T-cell (primary cell): Measurements from ENCODE around the gene LZTR1. TPM values are rescaled to one million over a fixed set of nuclear protein-coding genes. Genes with fewer than 3 reads are reported as not detected.

Experiments used
- ATAC-seq, 4 experiments: fragments of 200-7000 bp in 3 of 4; fragments of 150-1000 bp in 1 of 4; cut with Tn5 transposase; replicated peaks in 1 of 4; 1 replicate in 3 of 4; 2 replicates in 1 of 4; pipeline ENCODE4 v1.10.0; 2021; ENCODE audit warnings: moderate library complexity in 3 of 4, mild to moderate bottlenecking in 2 of 4, moderate number of reproducible peaks in 1 of 4
- CTCF ChIA-PET, 2 donors: fragments of 300-600 bp; sonication (Branson Sonifier 250); formaldehyde crosslinking; loops; one replicate each; lab custom pipeline; 2022; ENCODE audit warnings: antibody characterized with exemption in 2 of 2; lab: Charles Lee
- POLR2A ChIA-PET, 2 donors: fragments of 300-600 bp; sonication (Branson Sonifier 250); formaldehyde crosslinking; loops; one replicate each; lab custom pipeline; 2022; ENCODE audit warnings: antibody characterized with exemption in 2 of 2; lab: Charles Lee
- DNase-seq, 35 experiments: peaks; one replicate each; pipeline versions ENCODE4 v3.0.0 to v3.0.0-alpha.2; 2013 to 2023
- H3K27ac ChIP-seq: one replicate; pipeline ENCODE4 v1.5.1; 2013; ENCODE audit warnings: low read length
- H3K27me3 ChIP-seq, 2 experiments: replicated peaks in 1 of 2; 1 replicate in 1 of 2; 2 replicates in 1 of 2; pipeline versions ENCODE4 v1.6.1 to v1.7.0; 2013; ENCODE audit warnings: low read length in 1 of 2, mixed read lengths in 1 of 2; ENCODE audit not compliant: control insufficient read depth in 2 of 2, insufficient read depth in 2 of 2; ENCODE audit errors: extremely low read depth in 1 of 2
- H3K36me3 ChIP-seq, 2 donors: 1 replicate in 1 of 2; 2 replicates in 1 of 2; pipeline versions ENCODE4 v1.6.1 to v1.7.0; 2013; ENCODE audit warnings: low read length in 1 of 2; ENCODE audit not compliant: control insufficient read depth in 2 of 2, insufficient read depth in 1 of 2; ENCODE audit errors: extremely low read depth in 1 of 2
- H3K4me1 ChIP-seq, 2 experiments: 1 replicate in 1 of 2; 2 replicates in 1 of 2; pipeline versions ENCODE4 v1.6.1 to v1.7.0; 2013; ENCODE audit warnings: low read length in 2 of 2, mixed read lengths in 1 of 2; ENCODE audit not compliant: insufficient read depth in 2 of 2, control insufficient read depth in 1 of 2; ENCODE audit errors: extremely low read depth in 1 of 2
- H3K4me3 ChIP-seq, 2 donors: 1 replicate in 1 of 2; 2 replicates in 1 of 2; pipeline versions ENCODE4 v1.5.1 to v1.7.0; 2013; ENCODE audit warnings: mild to moderate bottlenecking in 2 of 2, low read length in 1 of 2, moderate library complexity in 1 of 2; ENCODE audit not compliant: control insufficient read depth in 1 of 2; ENCODE audit errors: extremely low read depth in 1 of 2
- H3K9me3 ChIP-seq: 2 replicates; pipeline ENCODE4 v1.7.0; 2013
- H3K27ac Mint-ChIP-seq, 2 donors: one replicate each; pipeline ENCODE4 v1.8.0; 2020 to 2021; ENCODE audit warnings: mild to moderate bottlenecking in 2 of 2, mixed read lengths in 2 of 2
- H3K27me3 Mint-ChIP-seq, 2 donors: one replicate each; pipeline ENCODE4 v1.8.0; 2021 to 2022; ENCODE audit warnings: mixed read lengths in 2 of 2
- H3K36me3 Mint-ChIP-seq: one replicate; pipeline ENCODE4 v1.8.0; 2021; ENCODE audit warnings: mixed read lengths
- H3K4me1 Mint-ChIP-seq, 3 donors: one replicate each; pipeline ENCODE4 v1.8.0; 2020 to 2022; ENCODE audit warnings: mixed read lengths in 3 of 3, mild to moderate bottlenecking in 1 of 3
- H3K4me3 Mint-ChIP-seq, 3 donors: one replicate each; pipeline ENCODE4 v1.8.0; 2020 to 2022; ENCODE audit warnings: mild to moderate bottlenecking in 3 of 3, mixed read lengths in 3 of 3, moderate library complexity in 3 of 3
- H3K9me3 Mint-ChIP-seq, 3 donors: one replicate each; pipeline ENCODE4 v1.8.0; 2020 to 2022; ENCODE audit warnings: mixed read lengths in 3 of 3
- WGBS: methylation state at CpG from one replicate; pipeline ENCODE4 v1.1.5; 2013; ENCODE audit warnings: missing lambda C conversion rate; ENCODE audit not compliant: insufficient coverage; 5-methylcytosine and 5-hydroxymethylcytosine counted together
- total RNA-seq, 35 experiments: library from RNA in 6 of 35; stranded (reverse) in 6 of 35; fragments of 120-200 nt in 1 of 35; gene quantifications; one replicate each; pipeline versions ENCODE4 v1.2.1 to v1.2.4 and lab custom pipeline; 2013 to 2026

LZTR1 gene
- total RNA-seq, 5 donors from 2014 or later (not counting 1 experiment from before 2014, with no cell fraction given) = 57.1 to 118 (median 105) TPM

DNA sequence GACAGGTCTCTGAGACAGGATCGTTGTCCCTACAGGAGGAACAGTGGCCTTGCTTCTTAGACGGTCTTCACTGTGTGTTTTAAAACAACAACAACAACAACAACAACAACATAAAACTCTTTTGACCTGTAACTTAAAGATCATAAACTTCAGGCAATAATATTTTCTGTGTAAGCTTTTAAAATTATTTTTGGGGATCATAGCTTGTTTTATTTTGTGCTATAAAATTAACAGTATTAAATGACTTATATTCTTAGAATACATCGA is 28.8 kb upstream of the LZTR1 start:
- Histone ChIP-seq H3K9me3 (no peaks in the 10 kb centered on the region), H3K27me3 (peaks cover 0 to 23% of the 10 kb centered on the region in 2 experiments), H3K4me1 (peaks cover 4 to 31% of the 10 kb centered on the region in 2 experiments), H3K36me3 (peaks cover 11 to 48% of the 10 kb centered on the region in 2 donors), H3K4me3 (no peak overlapping the region), H3K27ac (no peak overlapping the region)
- no peak overlapping the region for H3K4me3 Mint-ChIP-seq
- H3K27ac Mint-ChIP-seq = no peak overlapping the region
- no peak for ATAC-seq
- peaks cover 33% of the 10 kb centered on the region for H3K36me3 Mint-ChIP-seq
- ChIA-PET CTCF (no interaction called here), POLR2A (interaction anchor here in 1 of 2 donors (0.6 kb wide), 1 partner anchor 19 kb away, joined by 3 read pairs; no protein-coding TSS in a partner anchor)
- no CpG with 5 or more reads among the region's 3 CpGs for WGBS
- H3K4me1 Mint-ChIP-seq = peaks cover 13 to 36% (median 24%) of the 10 kb centered on the region in 3 donors
- H3K27me3 Mint-ChIP-seq = peaks cover 6 to 15% of the 10 kb centered on the region in 2 donors
- H3K9me3 Mint-ChIP-seq = no peaks in the 10 kb centered on the region
- no peak for DNase-seq

- ChIA-PET CTCF (interaction anchor here in 1 of 2 donors (0.6 kb wide), 1 partner anchor 8 kb away, joined by 3 read pairs; no protein-coding TSS in a partner anchor), POLR2A (no interaction called here)
- no peak for DNase-seq
- Mint-ChIP-seq H3K36me3 (peaks cover 33% of the 10 kb centered on the region), H3K27me3 (peaks cover 6 to 19% of the 10 kb centered on the region in 2 donors), H3K4me1 (peaks cover 11 to 30% (median 18%) of the 10 kb centered on the region in 3 donors), H3K27ac (no peak overlapping the region), H3K9me3 (no peaks in the 10 kb centered on the region), H3K4me3 (no peak overlapping the region)
- Histone ChIP-seq H3K9me3 (no peaks in the 10 kb centered on the region), H3K27ac (no peak overlapping the region), H3K4me1 (peaks cover 4 to 28% of the 10 kb centered on the region in 2 experiments), H3K27me3 (peaks cover 0 to 29% of the 10 kb centered on the region in 2 experiments), H3K4me3 (no peak overlapping the region), H3K36me3 (peaks cover 11 to 44% of the 10 kb centered on the region in 2 donors)
- WGBS = 100% methylated on average over 8 of the region's 8 CpGs
- ATAC-seq = no peak
These were observed 28.2 kb upstream of the LZTR1 start for GRCh38 chr22:20953668-20954500.

DNA sequence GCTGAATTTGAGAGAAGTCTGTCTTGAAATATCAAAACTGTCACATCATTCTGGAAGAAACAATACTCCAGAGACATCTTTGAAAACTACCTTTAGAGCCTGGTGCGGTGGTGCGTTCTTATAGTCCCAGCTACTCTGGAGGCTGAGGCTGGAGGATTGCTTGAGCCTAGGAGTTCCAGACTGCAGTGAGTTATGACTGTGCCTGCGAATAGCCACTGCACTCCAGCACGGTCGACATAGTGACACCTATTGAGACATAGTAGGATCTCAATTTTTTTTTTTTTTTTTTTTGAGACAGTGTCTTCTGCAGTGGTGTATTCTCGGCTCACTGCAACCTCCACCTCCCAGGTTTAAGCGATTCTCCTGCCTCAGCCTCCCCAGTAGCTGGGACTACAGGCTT is 26.5 kb upstream of the LZTR1 start:
- no peak for DNase-seq
- no peak overlapping the region for H3K27ac Mint-ChIP-seq
- H3K36me3 ChIP-seq = peaks cover 11 to 33% of the 10 kb centered on the region in 2 donors
- H3K27ac ChIP-seq = no peak overlapping the region
- H3K4me1 Mint-ChIP-seq = peaks cover 0 to 17% (median 5%) of the 10 kb centered on the region in 3 donors
- no peak overlapping the region for H3K4me3 Mint-ChIP-seq
- ChIA-PET POLR2A (interaction anchor here in 1 of 2 donors (0.6 kb wide), 1 partner anchor 12 kb away, joined by 4 read pairs; no protein-coding TSS in a partner anchor), CTCF (no interaction called here)
- H3K27me3 Mint-ChIP-seq = peaks cover 12 to 26% of the 10 kb centered on the region in 2 donors
- WGBS = no CpG with 5 or more reads among the region's 7 CpGs
- peaks cover 3 to 18% of the 10 kb centered on the region in 2 experiments for H3K4me1 ChIP-seq
- no peak overlapping the region for H3K4me3 ChIP-seq
- H3K27me3 ChIP-seq = peaks cover 0 to 45% of the 10 kb centered on the region in 2 experiments
- no peaks in the 10 kb centered on the region for H3K9me3 ChIP-seq
- no peak for ATAC-seq
- peaks cover 22% of the 10 kb centered on the region for H3K36me3 Mint-ChIP-seq
- H3K9me3 Mint-ChIP-seq = no peaks in the 10 kb centered on the region

GRCh38 chr22:20956258-20957101 is 25.6 kb upstream of the LZTR1 start:
- Mint-ChIP-seq H3K9me3 (no peaks in the 10 kb centered on the region), H3K27ac (peak overlapping the region in 1 of 2 donors; percentile 27), H3K4me3 (peak overlapping the region in 2 of 3 donors; percentile 39 to 61), H3K27me3 (peaks cover 15 to 28% of the 10 kb centered on the region in 2 donors), H3K4me1 (peaks cover 0 to 17% (median 5%) of the 10 kb centered on the region in 3 donors), H3K36me3 (peaks cover 16% of the 10 kb centered on the region)
- H3K9me3 ChIP-seq = no peaks in the 10 kb centered on the region
- peaks cover 0 to 47% of the 10 kb centered on the region in 2 experiments for H3K27me3 ChIP-seq
- peaks cover 3 to 18% of the 10 kb centered on the region in 2 experiments for H3K4me1 ChIP-seq
- ATAC-seq (peak in 1 of 4 experiments; percentile 29), DNase-seq (no peak)
- H3K27ac ChIP-seq = no peak overlapping the region
- ChIA-PET CTCF (no interaction called here), POLR2A (no interaction called here)
- peaks cover 5 to 24% of the 10 kb centered on the region in 2 donors for H3K36me3 ChIP-seq
- H3K4me3 ChIP-seq = peak overlapping the region in 1 of 2 donors; percentile 38
- 66% methylated on average over 23 of the region's 27 CpGs for WGBS

GRCh38 chr22:20957102-20957682 is 24.9 kb upstream of the LZTR1 start:
- H3K36me3 Mint-ChIP-seq = peaks cover 11% of the 10 kb centered on the region
- no peaks in the 10 kb centered on the region for H3K9me3 Mint-ChIP-seq
- Histone ChIP-seq H3K9me3 (no peaks in the 10 kb centered on the region), H3K4me3 (peak overlapping the region; percentile 37 to 38), H3K27ac (no peak overlapping the region), H3K36me3 (peaks cover 5 to 17% of the 10 kb centered on the region in 2 donors), H3K27me3 (peaks cover 0 to 53% of the 10 kb centered on the region in 2 experiments), H3K4me1 (peaks cover 3 to 18% of the 10 kb centered on the region in 2 experiments)
- CTCF ChIA-PET = interaction anchor here in 1 of 2 donors (0.7 kb wide), 1 partner anchor 84 kb away, joined by 6 read pairs; no protein-coding TSS in a partner anchor
- H3K27me3 Mint-ChIP-seq = peaks cover 15 to 32% of the 10 kb centered on the region in 2 donors
- POLR2A ChIA-PET = no interaction called here
- no peak overlapping the region for H3K27ac Mint-ChIP-seq
- WGBS = 5% methylated on average over 51 of the region's 59 CpGs
- peaks cover 0 to 22% (median 8%) of the 10 kb centered on the region in 3 donors for H3K4me1 Mint-ChIP-seq
- no peak for DNase-seq
- peak in 3 of 4 experiments; percentile 15 to 31 (median 18) for ATAC-seq
- peak overlapping the region; percentile 50 to 63 (median 61) for H3K4me3 Mint-ChIP-seq
